GM18498 (cell line): ENCODE data around the gene IL11RA.

ENCODE experiments used
- ATAC-seq: cut with Tn5 transposase; IDR thresholded peaks from one replicate; pipeline ENCODE4 v1.9.1; 2021; ENCODE audit warnings: mild to moderate bottlenecking, moderate library complexity; ENCODE audit not compliant: unreplicated experiment

The IL11RA gene

DNA sequence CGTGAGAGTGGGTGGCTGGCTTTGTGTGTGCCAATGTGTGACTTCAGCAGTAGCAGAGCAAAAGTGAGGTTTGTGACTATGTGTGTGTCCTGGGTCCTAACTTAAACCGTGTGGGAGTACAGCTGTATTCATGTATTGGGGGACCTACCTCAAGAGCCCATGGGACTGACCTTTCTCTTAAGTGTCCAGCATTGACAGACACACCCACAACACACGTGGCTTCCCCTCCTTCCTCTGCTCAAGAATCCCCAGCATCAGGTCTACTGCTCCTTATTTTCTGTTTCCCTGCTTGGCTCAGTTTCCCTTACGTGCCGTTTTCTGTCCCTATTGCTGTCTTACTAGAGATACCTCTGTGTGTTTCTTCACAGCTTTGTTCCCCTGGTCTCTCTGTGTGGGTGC, 616 bp downstream of the IL11RA start:
- ATAC-seq: no peak

DNA sequence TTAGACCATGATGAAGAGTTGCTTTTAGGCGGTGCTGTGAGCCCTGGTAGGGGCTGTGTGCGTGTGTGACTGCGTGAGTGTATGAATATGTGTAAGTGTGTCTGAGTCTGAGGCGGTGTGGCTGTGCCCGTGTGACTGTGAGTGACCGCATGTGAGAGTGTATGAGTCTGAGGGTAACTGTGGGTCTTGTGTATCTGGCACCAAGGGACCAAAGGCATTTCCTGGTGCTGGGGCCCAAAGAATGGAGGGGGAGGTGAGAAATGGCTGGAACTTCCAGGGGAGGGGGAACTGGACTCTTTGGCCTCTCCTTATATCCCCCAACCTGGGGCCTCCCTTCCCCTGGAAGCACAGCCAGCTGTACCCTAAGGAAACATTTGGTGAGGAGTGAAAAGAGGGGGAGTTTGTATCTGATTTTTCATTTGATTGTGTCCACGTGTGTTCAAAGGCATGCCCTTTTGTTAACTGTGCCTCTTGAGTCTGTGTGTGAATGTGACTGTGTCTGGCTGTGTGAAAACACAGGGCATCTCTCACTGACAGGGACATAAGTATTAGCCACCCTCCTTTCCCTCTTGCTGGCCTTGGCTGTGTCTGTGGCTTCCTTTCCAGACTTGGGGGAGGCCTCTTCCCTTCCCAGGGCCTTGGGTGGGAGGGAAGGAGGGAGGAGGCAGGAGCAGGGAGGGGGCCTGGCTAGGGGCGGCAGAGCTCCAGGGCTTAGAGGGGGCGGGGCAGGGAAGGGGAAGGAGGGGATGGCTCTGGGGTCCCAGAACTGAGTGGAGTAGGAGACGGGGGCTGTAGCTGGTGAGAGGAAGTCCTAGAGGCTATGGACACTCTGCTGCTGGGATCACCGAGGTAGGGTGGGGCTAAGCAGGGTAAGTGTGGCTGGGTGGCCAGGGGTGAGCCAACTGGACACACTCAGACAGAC, 1.4 kb downstream of the IL11RA start:
- ATAC-seq: no peak

DNA sequence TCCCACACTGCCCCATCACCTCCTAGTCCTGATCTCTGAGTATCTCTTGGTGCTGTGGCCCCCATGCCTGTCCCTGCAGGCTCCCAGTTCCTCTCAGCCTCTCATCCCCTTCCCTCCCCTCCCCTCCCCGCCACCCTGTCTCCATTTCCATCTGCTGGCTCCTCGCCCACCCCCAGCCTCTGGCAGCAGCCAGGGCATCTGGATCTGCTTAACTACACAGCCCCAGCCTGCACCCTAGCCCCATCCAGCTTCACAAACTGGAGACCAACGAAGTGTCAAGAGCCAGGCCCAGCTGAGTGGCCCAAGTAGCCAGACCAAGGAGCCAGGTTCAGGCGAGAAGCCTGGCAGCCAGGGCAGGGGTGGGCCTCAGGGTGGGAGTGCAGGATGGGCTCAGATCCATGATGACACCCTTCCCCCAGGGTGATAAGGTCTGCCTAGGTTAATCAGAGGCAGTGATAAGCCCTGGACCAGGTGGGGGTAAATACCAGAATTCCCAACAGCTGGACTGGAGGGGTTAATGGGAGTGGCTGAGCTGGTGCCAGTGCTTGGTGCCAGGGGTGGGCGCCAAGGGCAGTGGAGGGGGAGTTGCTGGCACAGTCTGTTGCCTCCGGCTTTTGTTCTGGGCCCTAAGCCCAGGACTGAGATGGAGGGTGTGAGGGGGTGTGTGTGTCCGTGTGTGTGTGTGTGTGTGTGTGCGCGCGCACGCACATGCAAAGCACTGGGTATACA, 2.5 kb downstream of the IL11RA start:
- ATAC-seq: no peak

DNA sequence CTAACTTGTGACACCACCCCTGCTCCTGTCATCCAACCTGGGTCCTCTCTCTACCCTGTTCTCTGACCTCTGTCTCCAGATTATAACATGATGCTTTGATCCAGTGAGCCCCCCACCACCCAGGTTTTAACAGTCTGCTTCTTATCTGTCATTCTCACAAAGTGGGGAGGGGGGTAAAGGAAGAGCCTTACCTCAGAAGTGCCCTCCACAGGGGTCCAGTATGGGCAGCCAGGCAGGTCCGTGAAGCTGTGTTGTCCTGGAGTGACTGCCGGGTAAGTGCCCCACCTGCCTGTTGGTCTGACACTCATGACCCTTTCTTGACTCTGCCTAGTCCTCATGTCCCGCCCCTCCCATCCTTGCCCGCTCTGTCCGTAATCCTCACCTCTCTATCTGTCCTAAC, 3.4 kb downstream of the IL11RA start:
- no peak for ATAC-seq

DNA sequence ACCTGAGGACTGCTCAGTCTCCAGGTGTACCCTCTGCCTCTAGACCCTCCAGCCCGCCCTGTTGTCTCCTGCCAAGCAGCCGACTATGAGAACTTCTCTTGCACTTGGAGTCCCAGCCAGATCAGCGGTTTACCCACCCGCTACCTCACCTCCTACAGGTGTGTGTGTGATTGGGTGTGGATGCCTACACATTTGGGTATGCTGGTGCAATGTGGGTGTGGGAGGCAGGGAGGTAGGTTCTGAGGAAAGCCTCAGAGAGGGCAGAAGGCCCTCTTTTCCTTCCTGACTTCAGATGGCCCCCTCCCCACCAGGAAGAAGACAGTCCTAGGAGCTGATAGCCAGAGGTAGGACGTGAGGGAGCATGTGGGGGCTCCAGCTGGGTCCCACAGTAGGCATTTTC, 5.0 kb downstream of the IL11RA start:
- ATAC-seq: no peak

DNA sequence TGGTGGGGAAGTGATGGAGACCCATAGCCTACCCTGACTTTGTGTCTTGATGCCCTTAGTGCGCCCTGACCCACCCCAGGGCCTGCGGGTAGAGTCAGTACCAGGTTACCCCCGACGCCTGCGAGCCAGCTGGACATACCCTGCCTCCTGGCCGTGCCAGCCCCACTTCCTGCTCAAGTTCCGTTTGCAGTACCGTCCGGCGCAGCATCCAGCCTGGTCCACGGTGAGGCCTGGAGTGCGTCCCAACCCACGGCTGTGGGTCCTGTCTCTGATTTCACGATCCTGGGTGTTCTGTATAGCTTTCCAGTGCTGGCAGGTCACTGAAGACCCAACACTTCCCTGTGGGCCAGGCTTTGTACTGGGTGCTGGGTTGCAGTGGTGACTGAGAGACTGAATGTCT, 6.5 kb downstream of the IL11RA start:
- no peak for ATAC-seq

DNA sequence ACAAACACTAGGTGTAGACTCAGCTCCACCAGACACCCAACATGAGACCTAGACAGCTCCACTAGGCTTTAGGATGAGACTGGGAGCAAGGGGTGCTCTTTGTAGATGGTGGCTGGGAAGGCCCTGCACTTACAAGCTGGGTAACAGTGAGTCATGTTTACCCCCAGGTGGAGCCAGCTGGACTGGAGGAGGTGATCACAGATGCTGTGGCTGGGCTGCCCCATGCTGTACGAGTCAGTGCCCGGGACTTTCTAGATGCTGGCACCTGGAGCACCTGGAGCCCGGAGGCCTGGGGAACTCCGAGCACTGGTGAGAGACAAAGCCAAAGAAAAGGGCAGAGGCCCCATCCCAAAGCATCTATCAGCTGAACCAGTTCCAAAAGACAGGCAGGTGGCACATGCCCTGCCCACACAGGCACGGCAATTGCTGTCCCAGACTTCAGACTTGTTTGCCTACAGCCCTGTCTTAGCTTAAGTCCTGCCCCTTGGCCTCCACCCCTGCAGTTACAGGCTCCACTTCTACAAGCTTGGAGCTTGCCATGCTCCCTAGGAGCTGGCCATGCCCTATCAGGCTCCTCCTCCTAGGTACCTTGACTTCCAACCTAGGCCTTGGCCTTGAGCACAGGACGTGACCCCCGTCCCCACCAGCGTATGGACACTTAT, 7.7 kb downstream of the IL11RA start:
- no peak for ATAC-seq

DNA sequence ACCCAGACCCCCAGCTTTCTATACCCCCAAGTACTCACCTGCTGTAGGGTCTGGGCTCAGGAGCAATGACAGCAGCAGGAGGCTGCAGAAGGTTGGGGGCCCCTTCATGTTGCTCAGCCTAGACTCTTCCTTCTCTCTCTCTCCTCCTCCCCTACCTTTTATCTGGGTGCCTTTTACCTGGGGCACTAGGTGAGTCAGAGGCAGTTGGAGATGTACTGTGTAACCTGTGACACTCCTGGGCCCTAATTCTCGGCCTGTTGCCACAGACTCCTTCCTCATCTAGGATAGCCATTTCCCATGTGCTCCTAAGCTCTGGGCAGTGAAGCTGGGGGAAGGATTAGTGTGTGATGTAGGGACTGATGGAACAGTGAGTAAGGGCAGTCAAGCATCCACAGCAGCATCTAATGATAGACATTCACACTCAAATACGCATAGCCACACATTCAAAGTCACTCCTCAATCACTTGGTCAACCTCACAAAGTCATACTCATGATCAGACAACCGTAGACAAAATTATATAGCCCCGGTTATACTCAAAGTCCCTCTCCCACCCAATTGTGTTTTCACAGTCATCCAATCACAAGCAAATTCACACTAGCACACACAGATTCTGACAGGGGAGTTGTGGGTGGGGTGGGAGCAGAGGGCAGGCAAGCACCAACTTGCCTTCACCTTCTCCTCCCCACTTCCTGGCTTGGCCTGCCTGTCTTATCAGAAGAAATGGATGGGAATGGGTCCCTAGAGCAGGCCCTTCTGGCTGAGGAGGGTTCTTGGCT, 10.7 kb downstream of the IL11RA start, which contains the start of gene CCL27:
Gene CCL27 (minus strand): TSS at position 132 of the 777 bp plus-strand sequence. CDS start 24 bp downstream, at position 108.
- no peak for ATAC-seq

DNA sequence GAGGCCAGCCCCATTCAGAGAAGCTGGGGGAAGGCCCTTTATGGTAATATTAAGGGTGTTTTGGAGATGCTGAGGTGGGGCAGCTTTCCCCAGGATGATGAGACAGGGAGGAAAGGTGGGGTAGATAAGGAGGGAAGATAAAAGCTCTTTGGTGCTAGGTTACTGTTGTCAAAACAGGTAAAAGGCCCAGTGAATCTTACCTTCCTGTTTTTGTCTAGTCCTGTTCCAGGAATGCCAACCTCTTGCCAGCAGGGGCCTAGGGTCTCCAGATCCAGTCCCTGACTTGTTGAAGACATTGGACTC, 11.3 kb downstream of the IL11RA start:
- ATAC-seq: no peak

DNA sequence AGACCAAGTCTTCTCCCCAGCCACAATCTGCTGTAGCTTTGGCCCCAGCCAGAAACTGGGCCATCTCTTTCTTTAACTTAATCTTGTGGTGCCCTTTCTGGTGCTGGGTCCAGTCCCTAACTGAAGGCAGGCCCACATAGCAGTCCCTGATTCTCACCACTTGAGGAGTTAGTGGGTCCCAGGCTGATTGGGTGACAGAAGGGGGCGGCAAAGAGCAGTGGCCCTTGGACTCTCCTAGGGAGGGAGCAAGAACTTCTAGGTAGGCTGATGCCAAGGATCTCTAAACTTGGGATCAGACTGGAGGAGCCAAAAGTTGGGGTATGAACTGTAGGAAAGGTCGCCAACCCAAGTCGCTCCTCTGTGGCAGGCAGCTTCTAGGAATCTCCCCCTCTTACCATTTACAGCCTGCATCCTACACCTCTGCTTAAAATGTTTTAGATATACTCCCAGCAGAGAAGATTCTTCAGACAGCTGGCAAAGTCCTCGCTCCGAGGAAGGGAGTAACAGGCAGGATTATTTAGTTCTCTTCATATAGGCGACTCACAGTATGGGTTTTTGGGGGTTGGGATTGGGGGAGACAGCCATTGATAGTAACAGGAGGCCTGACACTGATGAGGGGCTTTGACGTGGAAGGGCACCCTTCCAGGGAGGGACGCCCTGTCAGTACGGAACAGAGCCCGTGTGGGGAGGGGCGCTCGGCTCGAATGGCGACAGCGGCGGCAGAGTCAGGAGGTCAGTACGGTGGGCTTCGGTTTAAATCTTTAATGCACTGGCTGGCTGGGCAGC, 12.5 kb downstream of the IL11RA start:
- ATAC-seq: peak; percentile 59

DNA sequence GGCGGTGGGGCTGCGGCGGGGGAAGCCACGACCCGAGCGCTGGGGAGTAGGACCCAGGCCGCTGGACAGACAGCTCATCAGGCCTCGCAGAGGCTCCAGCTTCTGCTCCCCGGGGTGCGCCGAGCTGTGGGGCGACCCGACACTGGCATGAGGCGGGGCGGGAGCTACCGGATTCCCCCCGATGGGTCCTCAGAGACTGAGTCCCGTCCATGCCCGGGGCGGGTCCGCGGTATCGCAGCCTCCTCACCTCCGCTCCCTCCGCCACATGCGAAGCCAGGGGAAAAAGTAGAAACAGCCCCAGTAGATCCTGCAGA, 13.0 kb downstream of the IL11RA start:
- peak; percentile 25 for ATAC-seq

DNA sequence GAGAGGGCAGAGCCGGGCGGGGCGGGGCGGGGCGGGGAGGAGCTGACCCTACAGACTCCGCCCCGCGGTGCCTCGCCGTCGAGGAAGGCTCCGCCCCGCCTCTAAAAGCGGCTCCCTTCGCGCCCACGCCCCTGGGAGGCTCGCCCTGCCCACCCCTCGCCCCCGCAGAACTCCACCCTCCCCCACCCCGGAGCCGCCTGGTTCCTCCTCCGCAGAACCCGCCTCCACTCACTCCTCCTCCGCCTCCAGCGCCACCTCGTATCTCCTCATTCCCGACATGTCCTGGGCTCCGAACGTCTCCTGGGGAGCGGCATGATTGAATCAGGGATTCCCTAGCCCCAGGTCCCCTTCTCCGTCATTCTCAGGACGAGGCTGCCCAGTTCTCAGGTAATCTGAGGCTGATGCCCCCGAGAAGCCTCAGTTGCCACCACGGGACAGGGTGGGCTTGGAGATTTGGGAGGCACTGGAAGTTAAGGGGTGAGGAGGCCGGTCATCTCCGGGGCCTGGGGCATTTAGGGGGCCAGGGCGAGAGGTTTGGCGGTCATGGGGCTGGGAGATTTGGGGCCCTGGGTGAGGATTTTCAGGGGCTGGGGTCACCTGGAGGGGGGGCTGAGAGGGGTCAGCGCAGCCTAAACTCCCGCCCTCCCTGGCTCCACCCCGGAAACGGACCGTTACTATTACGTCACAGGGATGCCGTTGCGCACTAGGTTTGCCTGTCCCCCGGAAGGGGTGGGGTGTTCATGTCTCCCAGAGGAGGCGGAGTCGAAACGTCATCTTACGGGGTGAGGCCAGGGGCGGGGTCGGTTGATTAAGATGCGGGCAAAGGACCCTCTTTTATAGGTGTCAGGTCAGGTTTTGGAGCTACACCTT, 13.6 kb downstream of the IL11RA start:
- ATAC-seq: peak; percentile 74

DNA sequence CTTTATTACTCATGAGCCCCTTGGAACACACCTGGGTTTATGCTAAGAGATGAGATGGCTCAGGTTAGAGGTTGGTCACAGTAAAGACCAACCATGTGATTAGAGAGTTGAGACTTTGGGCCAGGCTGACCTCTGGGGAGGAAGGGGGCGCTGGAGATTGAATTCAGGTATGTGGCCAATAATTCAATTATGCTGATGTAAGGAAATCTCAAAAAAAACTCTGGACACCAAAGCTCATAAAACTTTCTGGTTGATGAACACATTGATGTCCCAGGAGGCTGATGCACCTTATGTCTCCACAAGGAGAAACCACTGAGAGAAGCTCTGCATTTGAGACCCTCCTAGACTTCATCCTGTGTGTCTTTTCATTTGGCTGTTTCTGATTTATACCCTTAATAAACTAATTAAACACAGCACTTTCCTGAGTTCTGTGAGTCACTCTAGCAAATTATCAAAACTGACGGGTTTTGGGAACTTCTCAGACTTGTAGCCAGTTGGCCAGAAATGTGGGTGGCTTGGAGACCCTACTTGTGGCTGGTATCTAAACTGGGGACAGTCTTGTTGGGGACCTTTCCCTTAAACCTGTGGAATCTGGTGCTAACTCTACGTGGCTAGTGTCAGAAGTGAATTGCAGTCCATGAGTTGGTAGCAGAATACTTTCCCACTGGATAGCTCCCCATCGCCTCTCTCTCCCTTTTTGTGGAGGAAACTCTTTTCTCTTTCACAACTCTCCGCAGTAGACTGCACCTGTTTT, 18.0 kb downstream of the IL11RA start:
- ATAC-seq: no peak

DNA sequence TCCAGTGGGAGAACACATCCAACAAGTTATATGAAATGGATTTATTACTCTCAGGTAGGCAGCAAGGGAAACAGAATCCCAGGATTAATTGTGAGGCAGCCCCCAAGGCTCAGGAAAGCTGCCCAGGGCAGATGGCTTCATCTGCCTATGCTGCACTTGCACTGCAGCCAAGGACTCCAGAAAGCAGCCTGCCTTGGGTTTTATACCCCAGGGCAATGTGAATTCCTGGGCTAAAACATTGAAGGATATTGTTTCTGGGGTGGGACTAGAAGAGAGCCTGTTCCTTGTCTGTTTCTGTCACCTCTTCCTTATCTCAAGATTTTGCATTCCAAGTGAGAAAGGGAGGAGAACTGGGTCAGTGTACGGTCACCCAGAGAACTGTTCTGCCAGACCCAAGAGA, 19.3 kb downstream of the IL11RA start:
- ATAC-seq: no peak

DNA sequence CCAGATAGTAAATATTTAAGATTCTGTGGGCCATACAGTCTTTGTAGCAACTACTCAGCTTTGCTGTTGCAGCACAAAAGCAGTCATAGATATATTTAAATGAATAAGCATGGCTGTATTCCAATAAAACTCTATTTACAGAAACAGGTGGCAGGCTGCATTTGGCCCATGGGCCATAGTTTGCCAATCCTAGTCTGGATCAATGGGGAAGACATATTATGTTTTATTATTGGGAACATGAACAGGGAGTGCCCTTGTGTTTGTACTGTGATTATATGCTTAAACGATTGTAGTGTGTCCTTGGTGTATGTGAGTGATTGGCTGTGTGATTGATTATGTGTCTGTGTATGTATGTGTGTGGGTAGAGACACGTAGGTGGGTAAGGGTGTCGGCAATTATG, 22.5 kb downstream of the IL11RA start:
- ATAC-seq: no peak

DNA sequence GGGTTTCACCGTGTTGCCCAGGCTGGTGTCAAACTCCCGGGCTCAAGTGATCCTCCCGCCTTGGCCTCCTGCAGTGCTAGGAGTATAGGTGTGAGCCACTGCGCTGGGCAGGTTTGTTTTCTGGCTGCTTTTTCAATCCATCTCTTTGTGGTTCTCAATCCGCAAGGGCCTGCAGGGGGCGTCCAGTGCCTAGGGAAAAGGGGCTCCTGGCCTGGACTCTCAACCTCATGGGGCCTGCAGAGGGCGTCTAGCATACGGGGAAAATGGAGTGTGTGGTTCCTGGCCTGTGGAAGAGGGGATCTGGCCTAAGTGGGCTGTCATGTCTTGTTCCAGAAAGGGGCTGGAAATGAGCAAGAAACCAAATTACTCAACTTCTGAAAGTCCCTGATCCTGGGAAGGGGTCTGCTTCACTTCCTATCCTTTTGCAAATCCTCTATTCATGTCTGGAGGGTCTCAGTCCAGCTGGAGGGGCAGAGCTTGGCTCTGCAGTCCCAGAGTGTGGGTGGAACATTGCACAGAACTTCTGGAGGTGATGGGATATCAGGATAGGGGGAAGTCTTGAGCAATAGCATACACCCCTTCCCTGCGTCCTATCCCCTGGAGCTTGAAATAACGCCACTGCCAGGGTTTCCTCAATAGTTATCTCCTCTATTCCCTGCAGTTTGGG, 23.2 kb downstream of the IL11RA start:
- ATAC-seq: no peak

DNA sequence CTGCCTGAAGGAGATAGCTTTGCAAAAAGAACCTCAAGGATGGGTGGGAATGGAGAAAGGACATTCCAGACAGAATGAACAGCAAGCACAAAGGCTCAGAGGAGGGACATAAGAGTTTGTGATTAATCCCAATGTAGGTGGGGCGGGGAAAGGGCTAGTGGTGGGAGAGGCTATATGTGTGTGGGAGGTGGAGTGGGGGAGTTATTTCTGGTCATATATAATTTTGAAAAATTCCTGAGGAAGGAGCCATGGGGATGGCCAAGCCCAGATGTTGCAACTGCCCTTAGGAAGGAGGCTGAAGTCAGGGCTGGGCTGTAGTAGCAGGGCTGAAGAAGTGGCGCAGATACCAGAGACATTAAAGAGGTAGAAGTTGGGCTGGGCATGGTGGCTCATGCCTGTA, 23.9 kb downstream of the IL11RA start:
- ATAC-seq: no peak

DNA sequence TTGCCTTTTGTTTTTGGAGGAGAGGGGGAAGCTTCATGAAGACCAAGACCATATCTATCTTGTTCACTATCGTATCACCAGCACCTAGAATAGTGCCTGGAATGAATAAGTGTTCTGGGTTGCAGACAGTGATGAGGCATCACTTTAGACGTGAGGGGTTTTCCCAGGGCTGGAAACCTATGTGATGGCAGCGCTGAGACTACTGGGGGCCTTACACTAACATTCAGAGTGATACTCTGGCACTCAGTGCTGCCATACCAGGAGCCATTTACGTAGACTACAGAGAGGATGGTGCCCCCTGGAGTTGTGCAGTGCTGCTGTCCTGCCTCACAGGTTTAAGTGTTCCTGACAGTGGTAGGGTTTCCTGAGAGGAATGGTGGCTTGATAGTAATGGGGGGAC, 32.2 kb downstream of the IL11RA start:
- ATAC-seq: no peak
